ENCODE data around the gene USP43.

USP43 gene

DNA sequence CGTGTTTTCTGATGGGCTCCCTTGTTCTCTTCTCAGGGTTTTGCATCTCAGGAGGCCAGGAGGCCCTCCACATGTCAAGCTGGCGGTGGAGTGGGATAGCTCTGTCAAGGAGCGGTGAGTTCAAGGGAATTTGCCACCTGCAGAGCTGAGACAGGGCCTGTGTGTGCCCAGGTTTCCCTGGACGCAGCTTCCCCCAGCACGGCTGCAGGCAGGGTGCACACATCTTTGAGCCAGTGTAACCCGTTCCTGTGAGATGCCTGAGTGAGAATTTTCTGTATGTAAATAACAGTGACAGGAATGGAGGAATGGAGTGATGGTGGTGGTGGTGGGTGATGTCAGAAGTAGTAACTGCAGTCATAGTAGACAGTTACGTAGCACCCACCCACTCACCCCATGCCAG is 54.8 kb downstream of the USP43 start:
- Histone ChIP-seq H3K36me3 (ENCODE audit: insufficient read depth, insufficient read length, low read length) (peaks cover 11% of the 10 kb centered on the region), H3K27me3 (ENCODE audit: insufficient read depth, insufficient read length) (no peaks in the 10 kb centered on the region), H3K9ac (ENCODE audit: insufficient read length, low read depth) (no peak overlapping the region), H3K9me3 (ENCODE audit: insufficient read depth, low read length) (no peaks in the 10 kb centered on the region), H3K4me1 (ENCODE audit: insufficient read depth, insufficient read length) (peaks cover 3% of the 10 kb centered on the region), H3K4me3 (ENCODE audit: insufficient read length, low read depth) (no peak overlapping the region)
- no peak for DNase-seq (ENCODE audit: low read depth, low spot score)
- no peak for TF ChIP-seq YY1 (IDR thresholded peaks at IDR 0.05; ENCODE audit: insufficient read depth, insufficient read length)
- TF ChIP-seq SUZ12 (IDR thresholded peaks at IDR 0.05; ENCODE audit: extremely low read depth, insufficient read depth, insufficient read length): no peak
- no peak for TF ChIP-seq ZNF274 (IDR thresholded peaks at IDR 0.05; ENCODE audit: low read depth, low read length)

DNA sequence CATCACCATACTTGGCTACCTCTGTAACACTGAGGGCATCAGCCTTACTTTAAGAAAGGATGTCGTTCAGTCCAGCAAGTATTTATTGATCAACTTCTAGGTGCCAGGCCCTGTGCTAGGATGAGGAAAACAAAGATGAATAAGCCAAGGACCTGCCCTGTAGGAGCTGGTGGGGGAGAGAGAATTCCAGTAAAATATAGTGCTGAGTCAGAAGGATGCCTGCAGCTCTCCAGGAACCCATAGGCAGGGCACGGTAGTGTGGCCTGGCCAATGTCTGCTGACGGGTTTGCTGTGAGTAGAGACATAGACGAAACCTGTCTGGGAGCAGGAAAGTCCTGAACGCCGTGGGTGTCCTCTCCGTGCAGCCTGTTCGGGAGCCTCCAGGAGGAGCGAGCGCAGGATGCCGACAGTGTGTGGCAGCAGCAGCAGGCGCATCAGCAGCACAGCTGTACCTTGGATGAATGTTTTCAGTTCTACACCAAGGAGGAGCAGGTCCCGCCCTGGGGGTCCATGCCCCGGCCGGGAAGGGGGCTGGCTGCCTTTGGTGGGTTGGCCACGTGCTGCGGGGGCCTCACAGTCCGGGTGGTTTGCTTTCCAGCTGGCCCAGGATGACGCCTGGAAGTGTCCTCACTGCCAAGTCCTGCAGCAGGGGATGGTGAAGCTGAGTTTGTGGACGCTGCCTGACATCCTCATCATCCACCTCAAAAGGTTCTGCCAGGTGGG is 55.6 kb downstream of the USP43 start:
- no peak overlapping the region for H3K4me3 ChIP-seq (ENCODE audit: insufficient read length, low read depth)
- H3K9ac ChIP-seq (ENCODE audit: insufficient read length, low read depth): no peak overlapping the region
- no peaks in the 10 kb centered on the region for H3K27me3 ChIP-seq (ENCODE audit: insufficient read depth, insufficient read length)
- H3K36me3 ChIP-seq (ENCODE audit: insufficient read depth, insufficient read length, low read length): peaks cover 8% of the 10 kb centered on the region
- no peaks in the 10 kb centered on the region for H3K9me3 ChIP-seq (ENCODE audit: insufficient read depth, low read length)
- no peak for TF ChIP-seq ZNF274 (IDR thresholded peaks at IDR 0.05; ENCODE audit: low read depth, low read length)
- no peak for TF ChIP-seq SUZ12 (IDR thresholded peaks at IDR 0.05; ENCODE audit: extremely low read depth, insufficient read depth, insufficient read length)
- no peak for TF ChIP-seq YY1 (IDR thresholded peaks at IDR 0.05; ENCODE audit: insufficient read depth, insufficient read length)
- no peak for DNase-seq (ENCODE audit: low read depth, low spot score)
- peaks cover 3% of the 10 kb centered on the region for H3K4me1 ChIP-seq (ENCODE audit: insufficient read depth, insufficient read length)

DNA sequence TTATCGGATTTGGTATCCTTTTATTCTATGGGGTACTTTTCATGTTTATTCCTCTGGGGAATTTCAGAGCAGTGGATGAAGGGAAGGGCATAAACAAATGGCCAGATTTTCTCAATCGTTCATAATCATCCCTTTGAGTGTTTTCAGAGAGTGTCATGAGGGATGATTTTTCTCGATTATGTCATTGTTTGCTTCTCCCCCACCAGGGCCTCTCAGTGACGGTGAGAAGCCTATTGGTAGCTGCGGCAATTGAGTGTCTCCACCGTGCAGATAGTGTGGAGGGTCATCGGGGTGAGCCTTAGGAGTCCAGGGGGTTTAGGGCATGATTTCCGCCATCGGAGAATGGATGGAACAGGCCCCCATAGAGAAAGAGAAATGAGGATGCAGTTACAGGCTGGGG is 57.2 kb downstream of the USP43 start:
- H3K9me3 ChIP-seq (ENCODE audit: insufficient read depth, low read length): no peaks in the 10 kb centered on the region

GRCh38 chr17:9702914-9703780 is 57.8 kb downstream of the USP43 start:
- no peak for DNase-seq (ENCODE audit: low read depth, low spot score)
- TF ChIP-seq YY1 (IDR thresholded peaks at IDR 0.05; ENCODE audit: insufficient read depth, insufficient read length) (no peak), SUZ12 (IDR thresholded peaks at IDR 0.05; ENCODE audit: extremely low read depth, insufficient read depth, insufficient read length) (no peak), ZNF274 (IDR thresholded peaks at IDR 0.05; ENCODE audit: low read depth, low read length) (no peak)
- no peak overlapping the region for H3K9ac ChIP-seq (ENCODE audit: insufficient read length, low read depth)
- H3K27me3 ChIP-seq (ENCODE audit: insufficient read depth, insufficient read length): no peaks in the 10 kb centered on the region
- H3K4me1 ChIP-seq (ENCODE audit: insufficient read depth, insufficient read length): peaks cover 3% of the 10 kb centered on the region
- H3K9me3 ChIP-seq (ENCODE audit: insufficient read depth, low read length): no peaks in the 10 kb centered on the region
- no peak overlapping the region for H3K4me3 ChIP-seq (ENCODE audit: insufficient read length, low read depth)
- H3K36me3 ChIP-seq (ENCODE audit: insufficient read depth, insufficient read length, low read length): peaks cover 4% of the 10 kb centered on the region

More for the DNA sequence above, 57.2 kb downstream of the USP43 start:
- Histone ChIP-seq H3K36me3 (ENCODE audit: insufficient read depth, insufficient read length, low read length) (peaks cover 4% of the 10 kb centered on the region), H3K4me1 (ENCODE audit: insufficient read depth, insufficient read length) (peaks cover 3% of the 10 kb centered on the region), H3K9ac (ENCODE audit: insufficient read length, low read depth) (no peak overlapping the region), H3K27me3 (ENCODE audit: insufficient read depth, insufficient read length) (no peaks in the 10 kb centered on the region), H3K4me3 (ENCODE audit: insufficient read length, low read depth) (no peak overlapping the region)
- no peak for TF ChIP-seq ZNF274 (IDR thresholded peaks at IDR 0.05; ENCODE audit: low read depth, low read length)
- no peak for TF ChIP-seq SUZ12 (IDR thresholded peaks at IDR 0.05; ENCODE audit: extremely low read depth, insufficient read depth, insufficient read length)
- TF ChIP-seq YY1 (IDR thresholded peaks at IDR 0.05; ENCODE audit: insufficient read depth, insufficient read length): no peak
- no peak for DNase-seq (ENCODE audit: low read depth, low spot score)

- Histone ChIP-seq H3K4me1 (ENCODE audit: insufficient read depth, insufficient read length) (peaks cover 3% of the 10 kb centered on the region), H3K9me3 (ENCODE audit: insufficient read depth, low read length) (no peaks in the 10 kb centered on the region), H3K27me3 (ENCODE audit: insufficient read depth, insufficient read length) (no peaks in the 10 kb centered on the region), H3K36me3 (ENCODE audit: insufficient read depth, insufficient read length, low read length) (peaks cover 4% of the 10 kb centered on the region), H3K4me3 (ENCODE audit: insufficient read length, low read depth) (no peak overlapping the region), H3K9ac (ENCODE audit: insufficient read length, low read depth) (no peak overlapping the region)
- TF ChIP-seq SUZ12 (IDR thresholded peaks at IDR 0.05; ENCODE audit: extremely low read depth, insufficient read depth, insufficient read length): no peak
- TF ChIP-seq YY1 (IDR thresholded peaks at IDR 0.05; ENCODE audit: insufficient read depth, insufficient read length): no peak
- TF ChIP-seq ZNF274 (IDR thresholded peaks at IDR 0.05; ENCODE audit: low read depth, low read length): no peak
- no peak for DNase-seq (ENCODE audit: low read depth, low spot score)
Measured at GRCh38 chr17:9703781-9704082, 58.4 kb downstream of the USP43 start.

DNA sequence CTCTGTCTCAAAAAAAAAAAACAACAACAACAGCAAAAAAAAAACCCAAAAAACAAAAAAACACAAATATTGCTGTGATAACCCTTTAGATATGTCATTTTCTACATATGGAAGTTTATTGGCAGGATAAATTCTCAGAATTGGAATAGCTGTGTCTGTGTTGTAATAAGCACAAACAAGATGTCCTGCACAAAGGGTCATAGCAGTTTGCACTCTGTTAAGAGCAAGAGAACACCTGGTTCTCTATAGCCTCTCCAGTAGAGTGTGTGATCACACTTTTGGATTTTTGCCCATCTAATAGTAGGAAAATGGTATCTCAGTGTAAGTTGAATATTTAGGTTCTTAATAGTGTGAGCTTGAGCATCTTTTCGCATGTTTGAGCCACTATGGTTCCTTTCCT is 60.4 kb downstream of the USP43 start:
- Histone ChIP-seq H3K4me3 (ENCODE audit: insufficient read length, low read depth) (no peak overlapping the region), H3K9me3 (ENCODE audit: insufficient read depth, low read length) (no peaks in the 10 kb centered on the region), H3K4me1 (ENCODE audit: insufficient read depth, insufficient read length) (peaks cover 3% of the 10 kb centered on the region), H3K27me3 (ENCODE audit: insufficient read depth, insufficient read length) (no peaks in the 10 kb centered on the region), H3K36me3 (ENCODE audit: insufficient read depth, insufficient read length, low read length) (peaks cover 4% of the 10 kb centered on the region), H3K9ac (ENCODE audit: insufficient read length, low read depth) (no peak overlapping the region)
- DNase-seq (ENCODE audit: low read depth, low spot score): no peak
- TF ChIP-seq YY1 (IDR thresholded peaks at IDR 0.05; ENCODE audit: insufficient read depth, insufficient read length) (no peak), SUZ12 (IDR thresholded peaks at IDR 0.05; ENCODE audit: extremely low read depth, insufficient read depth, insufficient read length) (no peak), ZNF274 (IDR thresholded peaks at IDR 0.05; ENCODE audit: low read depth, low read length) (no peak)

DNA sequence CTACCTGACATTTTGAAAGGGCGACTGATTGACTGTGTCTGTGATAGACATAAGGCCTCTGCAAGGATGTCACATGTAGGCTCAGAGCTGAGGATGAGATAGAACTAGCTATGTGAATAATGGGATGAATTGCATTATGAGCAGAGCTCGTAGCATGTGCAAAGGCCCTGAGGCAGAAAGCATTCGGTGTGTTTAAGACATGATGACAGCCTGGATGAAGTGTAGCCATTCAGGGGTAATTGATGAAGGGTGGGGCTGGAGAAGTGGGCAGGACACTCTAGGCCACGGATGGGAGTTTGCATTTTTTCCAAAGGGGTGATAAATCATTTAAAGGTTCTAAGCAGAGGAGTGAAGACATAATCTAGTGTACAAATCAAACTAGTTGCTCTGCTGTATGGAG is 62.6 kb downstream of the USP43 start:
- H3K4me1 ChIP-seq (ENCODE audit: insufficient read depth, insufficient read length): no peaks in the 10 kb centered on the region
- no peaks in the 10 kb centered on the region for H3K36me3 ChIP-seq (ENCODE audit: insufficient read depth, insufficient read length, low read length)
- no peaks in the 10 kb centered on the region for H3K27me3 ChIP-seq (ENCODE audit: insufficient read depth, insufficient read length)
- H3K4me3 ChIP-seq (ENCODE audit: insufficient read length, low read depth): no peak overlapping the region
- DNase-seq (ENCODE audit: low read depth, low spot score): no peak
- TF ChIP-seq ZNF274 (IDR thresholded peaks at IDR 0.05; ENCODE audit: low read depth, low read length) (no peak), SUZ12 (IDR thresholded peaks at IDR 0.05; ENCODE audit: extremely low read depth, insufficient read depth, insufficient read length) (no peak), YY1 (IDR thresholded peaks at IDR 0.05; ENCODE audit: insufficient read depth, insufficient read length) (no peak)
- H3K9ac ChIP-seq (ENCODE audit: insufficient read length, low read depth): no peak overlapping the region
- no peaks in the 10 kb centered on the region for H3K9me3 ChIP-seq (ENCODE audit: insufficient read depth, low read length)
